GM13976 (cell line): Measurements from ENCODE around the gene RHOF.
"Not testable (repeated sequence)": the region's sequence is repeated elsewhere in the genome, so short reads cannot be mapped to it uniquely, and the experiment has no call there.

Experiments
- DNase-seq: peaks from one replicate; pipeline ENCODE4 v3.0.0; 2012; ENCODE audit warnings: low spot score
- in situ Hi-C: fragments of 300-500 bp; cut with MboI; formaldehyde crosslinking; loops from one replicate; pipeline ENCODE4 v1.12.0; 2022; ENCODE audit warnings: low sequenced_read_pairs, mixed read lengths, inconsistent platforms; ENCODE audit not compliant: unreplicated experiment
- TF ChIP-seq, protein P1 (sequence below): IDR thresholded peaks from 2 replicates; pipeline ENCODE4 v1.5.1; 2012; ENCODE audit warnings: borderline replicate concordance, mild to moderate bottlenecking; ENCODE audit not compliant: insufficient read depth; ENCODE audit errors: extremely low read depth, missing control alignments, control extremely low read depth

RHOF gene

DNA sequence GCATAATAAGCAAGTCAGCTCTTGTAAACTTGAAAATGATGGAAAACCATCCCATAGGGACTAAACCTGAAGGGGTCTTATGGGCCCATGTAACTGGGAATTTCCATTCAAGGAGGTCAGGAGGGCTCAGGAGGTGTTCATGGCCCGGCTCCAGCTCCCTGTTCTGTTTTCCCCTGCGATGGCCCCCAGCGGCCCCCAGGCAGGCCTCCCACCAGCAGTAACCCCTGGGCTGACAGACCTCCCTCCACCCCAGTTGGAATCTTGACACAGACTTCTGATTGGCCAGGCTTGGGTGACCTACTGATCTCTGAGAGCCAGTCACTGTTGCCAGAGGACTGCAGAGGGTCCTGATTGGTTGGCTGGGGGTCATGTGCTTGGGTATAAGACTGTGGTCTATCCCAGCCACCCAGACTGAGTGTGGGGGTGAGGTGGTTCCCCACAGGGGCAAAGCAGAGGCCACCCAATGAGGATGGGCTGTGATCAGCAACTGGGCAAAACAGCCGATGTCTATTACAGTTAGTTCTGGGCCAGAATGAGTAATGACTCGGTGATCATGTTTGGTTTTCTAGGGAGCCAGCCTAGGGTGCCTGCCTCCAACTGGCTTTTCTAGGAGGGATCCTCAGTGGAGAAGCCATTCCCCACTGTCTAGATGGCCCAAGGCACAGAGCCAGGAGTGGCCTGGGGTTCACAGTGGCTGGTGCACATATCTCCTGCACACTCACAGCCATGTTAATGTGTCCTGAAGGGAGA lies 27.0 kb downstream of the RHOF start:
- no peak for DNase-seq
- TF ChIP-seq, protein P1, sequence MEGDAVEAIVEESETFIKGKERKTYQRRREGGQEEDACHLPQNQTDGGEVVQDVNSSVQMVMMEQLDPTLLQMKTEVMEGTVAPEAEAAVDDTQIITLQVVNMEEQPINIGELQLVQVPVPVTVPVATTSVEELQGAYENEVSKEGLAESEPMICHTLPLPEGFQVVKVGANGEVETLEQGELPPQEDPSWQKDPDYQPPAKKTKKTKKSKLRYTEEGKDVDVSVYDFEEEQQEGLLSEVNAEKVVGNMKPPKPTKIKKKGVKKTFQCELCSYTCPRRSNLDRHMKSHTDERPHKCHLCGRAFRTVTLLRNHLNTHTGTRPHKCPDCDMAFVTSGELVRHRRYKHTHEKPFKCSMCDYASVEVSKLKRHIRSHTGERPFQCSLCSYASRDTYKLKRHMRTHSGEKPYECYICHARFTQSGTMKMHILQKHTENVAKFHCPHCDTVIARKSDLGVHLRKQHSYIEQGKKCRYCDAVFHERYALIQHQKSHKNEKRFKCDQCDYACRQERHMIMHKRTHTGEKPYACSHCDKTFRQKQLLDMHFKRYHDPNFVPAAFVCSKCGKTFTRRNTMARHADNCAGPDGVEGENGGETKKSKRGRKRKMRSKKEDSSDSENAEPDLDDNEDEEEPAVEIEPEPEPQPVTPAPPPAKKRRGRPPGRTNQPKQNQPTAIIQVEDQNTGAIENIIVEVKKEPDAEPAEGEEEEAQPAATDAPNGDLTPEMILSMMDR = no peak
- in situ Hi-C loops = loop anchor here (5.0 kb wide), 1 partner anchor 64 kb away; no protein-coding TSS in a partner anchor

- DNase-seq = no peak
- TF ChIP-seq, protein P1 = no peak
- in situ Hi-C loops = loop anchor here (5.0 kb wide), 1 partner anchor 63 kb away; no protein-coding TSS in a partner anchor
Measured at GRCh38 chr12:121765573-121765972, 27.9 kb downstream of the RHOF start.

DNA sequence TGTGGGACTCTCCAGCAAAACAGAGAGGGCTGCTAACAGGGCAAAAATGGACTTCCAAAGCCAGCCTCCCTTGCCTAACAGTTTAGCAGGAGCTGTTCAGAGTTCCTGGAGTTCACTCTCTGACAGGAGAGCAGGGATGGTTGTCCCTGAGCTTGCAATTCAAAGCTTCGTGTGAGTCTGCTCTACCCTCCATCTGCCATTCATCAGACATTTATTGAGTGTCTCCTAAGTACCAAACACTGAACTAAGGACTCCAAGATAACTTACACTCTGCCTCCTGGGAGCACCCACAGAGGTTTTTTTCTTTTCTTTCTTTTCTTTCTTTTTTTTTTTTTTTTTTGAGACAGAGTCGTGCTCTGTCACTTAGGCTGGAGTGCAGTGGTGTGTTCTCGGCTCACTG lies 28.7 kb downstream of the RHOF start:
- DNase-seq = no peak
- TF ChIP-seq, protein P1 = no peak
- in situ Hi-C loops = loop anchor here (5.0 kb wide), 1 partner anchor 63 kb away; no protein-coding TSS in a partner anchor

DNA sequence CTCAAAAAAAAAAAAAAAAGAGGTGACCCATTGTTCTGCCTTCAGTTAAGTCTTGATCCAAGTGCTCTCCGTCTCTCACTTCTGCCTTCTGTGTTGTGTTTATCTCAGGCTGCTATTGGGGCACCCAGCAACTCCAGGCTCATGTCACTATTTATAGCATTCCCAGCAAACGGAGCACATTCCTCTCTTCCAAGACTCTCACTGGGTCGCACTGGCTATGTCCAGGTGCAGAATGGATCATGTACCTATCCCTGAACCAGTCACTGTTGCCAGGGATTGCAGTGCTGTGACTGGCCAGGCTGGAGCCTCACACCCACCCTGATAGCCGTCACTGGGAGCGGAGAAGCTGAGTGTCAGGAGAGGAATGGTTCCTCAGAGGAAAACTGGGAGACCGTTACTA lies 31.2 kb downstream of the RHOF start:
- DNase-seq = no peak
- in situ Hi-C loops = no loop called here
- TF ChIP-seq, protein P1 = no peak

GRCh38 chr12:121758536-121758935 lies 35.0 kb downstream of the RHOF start:
- in situ Hi-C loops, DNase-seq: not testable (repeated sequence)

GRCh38 chr12:121755591-121755990 lies 37.9 kb downstream of the RHOF start:
- TF ChIP-seq, protein P1 = no peak
- in situ Hi-C loops = no loop called here
- no peak for DNase-seq

- DNase-seq = no peak
- TF ChIP-seq, protein P1 = no peak
- in situ Hi-C loops = no loop called here
Measured at GRCh38 chr12:121754836-121755235, 38.7 kb downstream of the RHOF start.
